HG03432 (cell line): Measurements from ENCODE around the gene EPO.
A peak's percentile ranks its signal among the peaks of the same experiment; 100 is the strongest.

Experiments
- ATAC-seq: cut with Tn5 transposase; IDR thresholded peaks from one replicate; pipeline ENCODE4 v1.9.1; 2021; ENCODE audit warnings: mild to moderate bottlenecking, moderate library complexity; ENCODE audit not compliant: unreplicated experiment

The EPO gene

DNA sequence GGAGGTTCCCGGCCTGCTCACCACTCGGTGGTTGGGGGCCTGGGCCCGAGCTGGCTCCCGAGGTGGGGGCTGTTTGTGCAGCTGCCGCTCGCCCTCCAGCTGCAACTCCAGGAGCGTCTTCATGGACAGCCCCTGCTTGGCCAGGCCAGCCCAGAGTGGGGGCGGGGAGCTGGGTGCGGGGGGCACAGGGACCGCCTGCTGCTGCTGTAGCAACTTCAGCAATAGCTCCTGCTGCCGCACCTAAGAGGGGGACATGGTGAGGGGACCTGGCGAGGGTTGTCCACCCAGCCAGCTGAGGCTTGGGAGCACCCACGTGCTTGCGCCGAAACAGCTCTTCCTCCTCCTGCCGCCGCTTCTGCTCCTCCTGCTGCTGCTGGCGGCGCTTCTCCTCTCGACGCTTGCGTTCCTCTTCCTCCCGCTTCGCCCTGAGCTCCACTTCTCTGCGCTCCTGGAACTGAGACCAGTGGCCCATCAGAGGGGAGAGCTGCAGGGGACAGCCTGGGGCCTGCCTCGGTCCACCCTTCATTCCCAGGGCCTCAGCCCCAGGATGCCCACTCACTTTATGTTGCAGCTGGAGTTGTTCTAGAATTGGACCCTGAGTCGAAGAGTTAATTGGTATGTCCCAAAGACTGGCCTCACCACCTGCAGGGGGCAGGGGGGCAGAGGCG is 37.1 kb upstream of the EPO start:
- no peak for ATAC-seq

DNA sequence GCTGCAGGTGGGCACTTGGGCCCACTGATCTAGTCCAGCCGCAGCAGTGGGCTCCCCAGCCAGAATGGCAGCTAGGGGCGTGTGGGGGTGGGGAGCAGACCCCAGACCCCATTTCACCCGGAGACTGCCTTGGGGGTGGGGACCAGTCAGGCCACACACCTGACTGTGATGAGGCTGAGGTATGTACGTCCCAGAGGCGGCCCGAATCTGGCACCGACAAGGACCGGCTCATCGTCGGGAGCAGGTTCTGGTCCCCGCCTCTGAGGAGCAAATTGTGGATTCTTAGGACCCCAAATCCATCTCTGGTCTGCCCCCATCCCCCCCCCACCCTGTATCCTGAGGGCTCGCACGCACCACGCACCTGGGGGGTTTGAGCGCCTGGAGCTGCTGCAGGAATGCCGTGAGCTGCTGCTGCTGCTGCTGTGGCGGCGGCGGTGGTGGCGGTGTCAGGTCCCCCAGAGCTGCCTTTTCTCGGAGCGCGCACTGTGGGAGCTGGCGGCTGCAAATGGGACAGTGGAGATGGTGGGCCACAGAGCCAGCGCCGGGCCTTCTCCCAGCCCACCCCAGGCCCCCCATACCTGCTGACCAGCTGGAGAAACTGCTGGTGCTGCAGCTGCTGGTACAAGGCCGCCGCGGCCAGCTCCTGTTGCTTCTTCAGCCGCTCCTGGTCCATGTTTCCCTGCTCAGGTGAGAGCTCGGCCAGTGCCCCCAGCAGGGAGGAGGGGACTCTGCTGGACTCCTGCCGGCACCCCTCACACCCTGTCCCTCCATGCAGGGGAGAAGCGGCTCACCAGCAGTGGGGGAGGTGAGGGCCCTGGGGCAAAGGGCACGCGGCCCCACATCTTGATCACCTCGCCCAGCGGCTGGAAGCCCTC is 36.4 kb upstream of the EPO start:
- ATAC-seq: no peak

GRCh38 chr7:100684534-100685042 is 35.7 kb upstream of the EPO start:
- no peak for ATAC-seq

- no peak for ATAC-seq
Observed at GRCh38 chr7:100685049-100685605, 35.1 kb upstream of the EPO start.

DNA sequence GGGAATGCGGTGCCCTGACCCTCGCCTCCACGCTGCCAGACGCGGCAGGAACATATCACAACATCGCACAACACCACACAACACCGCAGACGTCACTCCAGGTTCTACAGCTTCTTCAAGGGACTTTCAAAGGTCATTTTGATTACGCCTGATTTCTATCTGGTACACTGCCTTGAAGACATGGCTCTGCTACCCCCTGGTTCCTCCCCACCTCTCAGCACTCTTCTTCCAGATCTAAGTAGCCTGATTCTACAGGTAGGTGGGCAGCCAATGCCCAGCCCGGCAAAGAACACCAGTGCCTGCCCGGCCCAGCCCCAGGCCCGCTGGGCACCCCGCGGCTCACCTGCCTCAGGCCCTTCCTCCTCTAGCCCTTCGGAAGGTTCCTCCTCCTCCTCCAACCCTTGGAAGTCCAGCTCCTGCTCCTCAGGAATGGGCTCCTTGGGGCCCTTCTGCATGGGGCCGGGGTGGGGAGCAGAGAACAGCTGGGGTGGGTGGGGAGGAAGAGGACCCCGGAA is 34.6 kb upstream of the EPO start:
- no peak for ATAC-seq

- ATAC-seq: no peak
Observed at GRCh38 chr7:100686201-100686821, 34.0 kb upstream of the EPO start.

DNA sequence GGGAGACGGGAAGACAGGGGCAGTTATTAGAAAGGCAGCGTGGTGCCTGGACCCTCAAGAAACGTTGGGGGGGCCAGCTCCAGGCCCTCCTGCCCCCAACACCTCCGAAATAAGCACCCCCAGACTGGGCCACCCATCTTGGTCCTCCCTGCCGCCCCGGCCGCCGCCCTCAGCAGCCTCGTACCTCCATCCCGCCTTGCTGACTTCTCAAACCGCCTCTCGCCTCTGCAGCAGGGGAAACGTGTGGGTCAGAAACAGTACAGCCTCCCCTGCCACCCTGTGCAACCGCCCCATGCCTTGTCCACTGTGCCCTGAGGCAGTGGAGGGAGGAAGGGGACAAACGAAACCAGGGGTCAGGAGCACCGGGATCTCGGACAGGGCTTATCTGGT is 33.5 kb upstream of the EPO start:
- ATAC-seq: no peak

- ATAC-seq: no peak
Observed at GRCh38 chr7:100687261-100687660, 33.0 kb upstream of the EPO start.

DNA sequence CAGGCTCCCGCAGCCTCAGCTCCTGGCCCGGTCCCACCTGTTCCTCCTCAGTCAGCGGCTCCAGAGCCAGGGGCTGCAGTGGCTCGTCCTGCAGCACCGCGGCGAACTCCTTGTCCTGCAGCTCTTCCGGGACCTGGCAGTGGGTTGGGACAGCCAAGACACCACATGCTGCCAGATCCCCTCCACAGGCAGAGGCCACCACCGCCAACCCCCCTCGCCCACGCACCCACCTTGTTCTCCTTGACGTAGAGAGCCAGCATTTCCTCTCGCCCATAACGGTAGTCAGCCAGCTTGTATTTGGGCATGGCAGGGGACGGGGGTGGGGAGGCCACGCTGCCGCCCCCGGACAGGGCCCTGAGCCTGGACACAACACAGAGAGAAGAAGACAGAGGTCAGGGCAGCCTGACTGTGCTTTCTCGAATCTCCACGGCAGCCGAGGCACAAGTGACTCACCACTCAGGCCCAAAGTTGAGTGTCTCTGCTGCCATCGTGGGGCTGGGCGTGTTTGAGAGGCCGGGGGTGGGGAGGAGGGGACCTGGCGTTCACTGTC is 32.4 kb upstream of the EPO start:
- no peak for ATAC-seq

DNA sequence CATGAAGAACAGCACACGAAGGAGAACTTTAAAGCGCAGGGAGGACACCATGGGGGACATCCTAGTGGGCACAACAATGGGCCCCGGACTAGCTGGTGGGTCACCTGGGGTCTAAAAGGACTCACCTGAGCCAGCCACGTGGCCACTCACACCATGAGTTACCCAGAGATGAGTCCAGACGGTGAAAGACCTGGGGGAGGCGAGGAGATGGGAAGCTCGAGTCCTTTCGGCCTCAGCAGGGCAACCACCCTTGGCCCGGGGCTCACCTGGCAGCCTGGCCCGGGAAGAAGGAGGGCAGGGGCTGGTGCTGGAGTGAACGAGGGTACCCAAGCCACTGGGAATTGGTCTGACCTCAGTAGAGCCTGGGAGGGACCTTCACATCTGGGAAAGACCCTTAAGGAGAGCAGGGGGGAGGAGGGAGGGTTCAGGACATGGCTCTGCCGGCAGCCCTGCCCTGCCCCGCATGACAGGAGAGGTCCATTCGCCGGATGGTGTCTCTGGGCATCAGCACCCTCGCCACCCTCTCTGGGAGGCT is 31.9 kb upstream of the EPO start:
- no peak for ATAC-seq

DNA sequence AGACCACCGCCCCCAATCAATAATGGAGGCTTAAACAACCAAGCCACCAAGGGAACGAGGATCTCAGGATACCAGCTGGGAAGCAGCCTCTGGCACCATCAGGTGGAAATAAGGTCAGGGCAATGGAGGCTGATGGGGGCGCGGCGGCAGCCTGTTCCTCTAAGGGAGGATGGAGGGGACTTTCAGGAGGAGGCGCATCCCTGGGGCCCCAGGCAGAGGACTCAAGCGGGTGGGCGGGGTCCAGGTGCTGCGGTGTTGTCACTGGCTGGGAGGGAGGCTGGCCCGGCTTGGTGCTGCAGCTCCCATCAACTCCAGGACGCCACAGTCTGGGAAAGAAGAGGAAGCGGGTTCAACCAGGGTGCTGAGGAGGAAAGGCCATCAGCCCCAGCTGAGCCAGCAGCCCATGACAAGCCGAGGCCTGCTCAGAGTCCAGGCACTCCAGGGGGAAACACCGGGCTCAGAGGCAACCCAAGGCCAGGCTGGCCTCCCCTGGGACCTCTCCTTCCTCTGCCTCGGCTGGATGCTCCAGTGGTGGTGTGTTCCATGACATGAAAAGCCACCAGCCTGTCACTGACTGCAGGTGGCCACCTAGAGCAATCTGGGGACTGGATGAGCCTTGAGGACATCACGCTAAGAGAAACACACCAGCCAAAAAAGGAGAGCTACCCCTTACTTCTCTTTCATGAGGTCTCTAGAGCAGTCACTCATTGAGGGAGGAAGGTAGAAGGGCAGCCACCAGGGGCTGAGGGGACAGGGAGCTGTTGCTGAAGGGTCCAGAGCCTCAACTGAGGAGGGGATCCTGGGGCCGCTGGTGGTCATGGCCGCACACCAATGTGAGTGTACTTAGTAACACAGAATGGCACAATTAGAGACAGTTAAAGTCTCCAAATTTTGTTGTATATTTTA is 30.8 kb upstream of the EPO start:
- ATAC-seq: no peak

DNA sequence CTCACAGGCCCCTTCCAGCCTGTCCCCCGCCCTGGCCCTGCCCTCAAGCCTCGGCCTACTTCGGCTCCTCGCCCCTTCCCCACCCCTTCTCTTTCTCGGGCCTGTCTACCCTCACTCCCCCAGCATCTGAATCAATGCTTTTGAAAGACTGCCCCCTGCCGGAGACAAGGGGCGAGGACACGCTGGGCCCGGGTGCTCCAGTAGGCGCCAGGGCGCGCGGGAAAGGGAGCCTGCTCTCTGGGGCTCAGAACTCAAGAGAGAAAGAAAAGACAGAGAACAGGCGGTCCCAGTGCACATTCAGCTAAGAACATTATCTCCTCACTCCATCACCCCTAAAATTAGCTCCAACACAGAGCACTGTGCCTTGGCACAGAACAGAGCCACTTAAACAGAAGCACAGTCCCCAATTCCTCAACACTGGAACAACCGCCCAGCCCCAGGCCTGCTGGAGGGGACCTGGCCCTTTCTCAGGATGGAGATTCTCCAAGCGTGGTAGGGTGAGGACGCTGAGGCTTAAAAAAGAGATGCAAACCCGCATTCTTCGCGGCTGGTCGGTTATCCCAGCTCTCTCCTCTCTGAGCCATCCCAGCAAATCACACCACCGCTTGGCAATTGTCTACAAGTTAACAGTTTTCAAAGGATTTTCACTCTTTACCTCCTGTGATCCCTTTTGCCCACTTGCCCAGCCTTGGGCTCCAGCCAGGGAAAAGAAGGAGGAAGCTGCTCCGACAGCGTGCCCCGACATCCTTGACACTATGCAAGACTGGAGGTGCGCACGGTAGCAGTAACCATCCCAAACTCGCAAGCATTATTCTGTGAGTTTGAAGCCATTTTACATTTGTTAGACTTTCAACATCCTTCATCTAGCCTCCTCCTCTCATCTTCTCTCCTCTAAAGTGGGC is 28.3 kb upstream of the EPO start:
- no peak for ATAC-seq

DNA sequence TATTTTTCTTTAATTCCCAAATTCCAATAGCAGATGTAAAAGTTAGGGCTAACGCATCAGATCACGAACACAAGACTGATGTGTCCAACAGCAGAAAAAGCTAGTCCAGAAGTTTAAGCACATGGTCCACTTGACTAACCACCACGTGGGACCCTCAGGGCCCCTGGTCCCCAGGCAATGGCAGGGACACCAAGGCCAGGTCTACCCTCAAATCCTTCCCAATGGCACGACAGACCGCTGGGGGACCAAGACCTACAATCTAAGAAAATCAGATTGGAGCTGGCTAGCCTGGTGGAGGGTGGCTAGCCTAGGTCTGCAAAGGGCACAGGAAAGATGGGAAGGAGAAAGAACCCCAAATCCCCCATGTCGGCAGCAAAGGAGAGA is 27.7 kb upstream of the EPO start:
- no peak for ATAC-seq

GRCh38 chr7:100693312-100694097 is 26.8 kb upstream of the EPO start:
- ATAC-seq: peak; percentile 32

GRCh38 chr7:100694098-100694745 is 26.0 kb upstream of the EPO start, which contains the start of gene GIGYF1:
TSS of gene GIGYF1 (minus strand) at chr7:100694250. CDS start at chr7:100688238, 6,012 bp downstream.
- peak; percentile 62 for ATAC-seq

DNA sequence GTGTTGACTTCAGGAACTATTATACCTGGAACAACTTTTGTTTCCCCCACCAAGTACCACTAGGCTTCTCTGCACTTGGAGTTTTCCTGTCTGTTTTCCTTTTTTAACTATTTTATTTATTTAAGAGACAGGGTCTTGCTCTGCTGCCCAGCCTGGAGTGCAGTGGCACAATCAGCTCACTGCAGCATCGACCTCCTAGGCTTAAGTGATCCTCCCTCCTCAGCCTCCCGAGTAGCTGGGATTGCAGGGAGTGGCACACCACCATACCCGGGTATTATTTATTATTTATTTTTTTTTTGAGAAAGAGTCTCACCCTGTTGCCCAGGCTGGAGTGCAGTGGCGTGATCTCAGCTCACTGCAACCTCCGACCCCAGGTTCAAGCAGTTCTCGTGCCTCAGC is 24.1 kb upstream of the EPO start:
- ATAC-seq: no peak

DNA sequence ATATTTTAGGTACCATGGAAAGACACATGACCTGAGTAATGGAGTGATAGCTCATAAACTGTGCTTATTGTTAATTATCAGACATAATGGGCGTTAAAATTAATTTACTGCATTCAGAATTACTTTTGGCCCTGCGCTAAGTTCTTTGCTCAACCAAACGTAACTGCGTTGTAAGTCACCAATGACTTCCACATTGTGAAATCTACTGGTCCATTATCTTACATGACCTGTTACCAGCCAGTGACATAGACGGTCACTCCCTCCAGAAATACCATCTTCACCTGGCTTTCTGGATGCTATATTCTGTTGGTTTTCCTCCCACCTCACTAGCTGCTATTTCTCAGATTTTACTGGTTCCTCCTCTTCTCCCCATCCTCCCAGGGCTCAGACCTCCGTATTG is 21.2 kb upstream of the EPO start:
- no peak for ATAC-seq
